GM21786 (cell line): ENCODE measurements around the gene CFAP221.

ENCODE experiments used
- ATAC-seq: cut with Tn5 transposase; IDR thresholded peaks from one replicate; pipeline ENCODE4 v1.9.1; 2021; ENCODE audit not compliant: unreplicated experiment

Gene CFAP221

DNA sequence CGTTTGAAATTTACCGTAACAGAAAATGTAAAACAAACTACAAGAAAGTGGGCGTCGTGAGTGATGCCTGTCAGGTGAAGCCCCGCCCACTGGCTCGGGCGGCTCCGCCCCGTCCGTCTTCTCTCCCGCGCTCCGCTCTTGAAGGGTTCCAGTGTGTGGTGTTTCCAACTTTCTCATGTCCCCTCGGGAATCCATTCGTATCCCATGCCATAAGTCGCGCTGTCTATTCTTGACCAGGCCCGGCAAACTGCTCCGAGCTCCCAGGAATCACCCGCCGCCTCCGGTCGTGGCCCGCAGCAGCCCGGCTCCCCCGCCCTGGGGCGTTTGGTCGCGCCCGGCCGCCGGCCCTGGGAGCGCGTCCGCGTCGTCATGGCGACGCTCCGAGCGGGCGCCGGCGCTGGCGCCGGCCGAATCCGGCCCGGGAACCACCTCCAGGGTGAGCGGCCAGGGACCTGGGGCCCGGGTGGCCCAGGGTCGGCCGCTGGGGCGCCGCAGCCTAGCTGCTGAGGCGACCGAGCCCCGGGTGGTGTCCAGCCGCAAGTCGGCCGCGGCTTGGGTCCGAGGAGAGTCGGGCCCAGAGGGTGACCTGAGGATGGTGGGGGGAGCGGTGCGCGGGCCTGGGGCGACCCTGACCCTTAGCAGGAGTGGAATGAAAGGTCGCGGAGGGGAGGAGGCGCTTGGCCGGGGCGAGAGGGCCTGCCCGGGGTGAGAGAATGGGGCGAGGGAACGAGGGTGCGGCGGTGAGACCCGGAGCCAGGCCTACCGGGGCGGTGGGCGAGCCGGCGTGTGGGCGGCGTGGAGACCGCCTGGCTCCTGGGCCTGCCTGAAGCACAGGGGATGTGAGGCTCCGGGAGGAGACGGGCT, at the start of gene CFAP221:
Gene CFAP221, plus strand, starts transcription at position 375 of the 864 bp plus-strand sequence. CDS start 1,683 bp downstream, outside the sequence.
- ATAC-seq, result peak; percentile 62

DNA sequence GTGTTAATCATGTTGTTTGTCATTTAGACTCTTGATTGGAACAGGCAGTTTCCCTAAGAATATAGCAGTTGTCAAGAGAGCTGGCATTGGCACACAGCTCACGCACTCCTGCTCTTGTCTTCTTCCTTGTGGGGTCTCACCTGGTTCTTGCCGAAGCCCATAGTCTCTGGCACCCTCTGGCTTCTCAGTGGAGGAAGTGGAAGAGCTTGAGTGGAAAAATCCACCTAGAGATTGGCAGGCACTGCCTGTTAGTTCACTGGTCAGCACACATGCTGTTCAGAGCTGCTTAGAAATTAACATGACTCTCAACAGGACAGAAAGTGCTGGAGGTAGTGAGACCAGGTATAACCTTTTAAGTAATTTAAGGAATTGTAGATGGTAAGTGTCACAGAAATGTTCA, 48.3 kb upstream of the CFAP221 start:
- no peak for ATAC-seq

DNA sequence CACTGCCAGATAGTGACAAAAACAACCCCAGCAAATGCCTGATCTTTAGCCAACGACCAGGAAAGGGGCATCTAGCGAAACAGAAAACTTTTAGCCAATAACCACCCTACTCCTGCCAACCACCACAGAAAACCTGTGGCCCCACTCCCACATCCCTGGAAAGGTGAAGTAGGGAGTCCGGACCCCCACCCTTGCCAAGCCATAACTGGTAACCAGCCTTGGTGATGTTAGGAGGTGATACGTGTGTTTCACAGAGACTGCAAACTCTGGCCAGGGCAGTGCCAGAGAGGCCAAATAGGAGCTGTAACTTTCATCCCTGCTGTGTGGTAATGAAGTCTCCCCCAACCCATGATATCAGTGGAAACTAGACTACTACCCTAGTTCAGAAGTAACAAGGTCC, 47.6 kb upstream of the CFAP221 start:
- no peak for ATAC-seq

DNA sequence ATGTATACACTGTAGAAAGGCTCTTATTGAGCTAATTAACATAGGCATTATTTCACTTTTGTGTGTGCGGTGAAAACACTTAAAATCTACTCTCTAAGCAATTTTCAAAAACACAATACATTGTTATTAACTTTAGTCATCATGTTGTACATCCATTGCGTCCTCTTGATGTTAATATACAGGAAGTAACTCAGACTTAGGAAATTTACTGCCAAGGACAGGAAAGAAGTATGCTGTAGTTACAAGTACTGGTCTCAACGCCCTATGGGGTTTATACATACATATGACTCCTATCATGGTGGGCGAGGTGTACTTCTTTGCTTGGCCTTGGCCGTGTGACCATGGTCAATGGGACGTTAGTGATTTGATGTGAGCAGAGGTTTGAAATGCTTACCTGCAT, 35.5 kb upstream of the CFAP221 start:
- no peak for ATAC-seq

DNA sequence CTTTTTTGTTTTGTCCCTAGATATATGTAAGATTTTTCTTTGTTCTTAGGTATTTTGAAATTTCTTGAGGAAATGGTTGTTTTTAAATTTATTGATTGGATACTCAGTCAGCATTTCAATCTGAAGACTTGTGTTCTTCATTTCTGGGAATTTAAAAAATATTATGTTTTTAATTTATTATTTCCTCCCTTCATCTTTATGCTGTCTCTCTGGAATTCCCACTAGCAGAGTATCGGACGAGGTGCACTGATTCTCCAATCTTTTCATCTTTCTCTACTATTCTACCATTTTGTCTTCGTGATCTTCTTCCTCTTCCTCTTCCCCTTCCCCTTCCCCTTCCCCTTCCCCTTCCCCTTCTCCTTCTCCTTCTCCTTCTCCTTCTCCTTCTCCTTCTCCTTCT, 32.3 kb upstream of the CFAP221 start:
- ATAC-seq, result no peak

DNA sequence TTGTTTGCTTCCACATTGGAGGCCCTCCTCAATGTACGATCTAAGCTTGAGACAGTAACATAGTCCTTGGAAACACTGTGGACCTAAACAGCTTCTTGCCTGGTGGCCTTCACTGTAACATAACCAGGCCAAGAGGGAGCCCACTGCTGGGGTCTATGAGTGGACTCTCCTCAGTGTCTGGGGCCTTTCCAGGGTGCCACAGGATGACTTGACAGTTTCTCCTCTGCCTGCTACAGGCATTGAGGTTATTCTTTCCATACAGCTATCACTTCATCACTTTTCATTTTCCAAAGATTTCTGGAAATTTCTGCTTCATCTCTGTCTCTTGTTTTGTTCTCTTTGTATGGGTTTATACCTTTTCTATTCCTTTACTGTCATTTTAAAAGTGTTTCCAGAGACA, 31.3 kb upstream of the CFAP221 start:
- no peak for ATAC-seq

DNA sequence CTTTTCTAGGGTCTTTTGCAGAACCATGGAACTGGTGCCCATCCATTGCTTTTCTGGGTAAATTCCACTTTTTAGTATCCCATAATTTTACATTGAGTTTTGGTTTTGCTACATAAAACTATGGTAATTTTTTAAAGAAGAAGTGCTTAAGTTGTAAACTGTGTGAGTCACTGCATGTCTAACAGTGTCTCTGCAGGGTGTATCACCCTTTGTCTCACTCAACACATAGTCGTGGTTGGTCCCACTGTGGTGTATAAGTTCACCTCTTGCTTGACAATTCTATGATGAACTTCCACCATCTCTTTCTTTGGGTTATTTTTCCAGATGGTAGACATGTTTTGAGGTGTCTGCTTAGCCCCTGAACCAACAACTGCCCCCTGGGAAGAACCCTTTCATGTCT, 30.4 kb upstream of the CFAP221 start:
- no peak for ATAC-seq

DNA sequence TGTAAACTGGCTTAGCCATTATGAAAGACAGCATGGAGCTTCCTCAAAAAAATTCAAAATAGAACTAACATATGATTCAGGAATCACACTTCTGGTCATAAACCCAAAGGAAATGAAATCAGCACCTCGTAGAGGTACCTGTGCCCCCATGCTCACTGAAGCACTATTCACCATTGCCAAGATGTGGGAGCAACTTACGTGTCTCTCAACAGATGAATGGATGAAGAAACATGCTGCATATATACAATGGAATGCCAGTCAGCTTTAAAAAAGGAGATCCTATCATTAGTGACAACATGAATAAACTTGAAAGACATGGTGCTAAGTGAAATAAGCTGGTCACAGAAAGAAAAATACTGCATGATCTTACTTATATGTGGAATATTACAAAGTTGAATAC, 28.1 kb upstream of the CFAP221 start:
- ATAC-seq, result no peak

DNA sequence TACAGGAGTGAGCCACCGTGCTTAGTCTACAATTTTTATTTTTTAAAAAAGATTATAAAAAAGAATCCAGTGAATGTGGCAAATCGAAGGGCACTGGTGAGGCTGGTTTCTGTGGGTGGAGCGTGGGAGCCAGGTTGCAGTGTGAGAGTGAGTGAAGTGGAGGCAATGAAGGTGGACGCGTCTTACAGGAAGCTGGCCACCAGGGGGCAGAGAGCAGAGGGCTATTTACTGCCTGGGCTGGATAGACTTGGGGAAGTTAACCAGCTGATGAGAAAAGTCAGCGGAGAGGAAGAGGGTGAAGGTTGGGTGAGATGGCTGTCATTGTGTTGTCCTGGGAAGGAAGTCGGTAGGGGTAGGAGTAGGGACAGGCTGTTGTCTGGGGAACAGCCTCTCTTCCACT, 26.8 kb upstream of the CFAP221 start:
- peak; percentile 89 for ATAC-seq

DNA sequence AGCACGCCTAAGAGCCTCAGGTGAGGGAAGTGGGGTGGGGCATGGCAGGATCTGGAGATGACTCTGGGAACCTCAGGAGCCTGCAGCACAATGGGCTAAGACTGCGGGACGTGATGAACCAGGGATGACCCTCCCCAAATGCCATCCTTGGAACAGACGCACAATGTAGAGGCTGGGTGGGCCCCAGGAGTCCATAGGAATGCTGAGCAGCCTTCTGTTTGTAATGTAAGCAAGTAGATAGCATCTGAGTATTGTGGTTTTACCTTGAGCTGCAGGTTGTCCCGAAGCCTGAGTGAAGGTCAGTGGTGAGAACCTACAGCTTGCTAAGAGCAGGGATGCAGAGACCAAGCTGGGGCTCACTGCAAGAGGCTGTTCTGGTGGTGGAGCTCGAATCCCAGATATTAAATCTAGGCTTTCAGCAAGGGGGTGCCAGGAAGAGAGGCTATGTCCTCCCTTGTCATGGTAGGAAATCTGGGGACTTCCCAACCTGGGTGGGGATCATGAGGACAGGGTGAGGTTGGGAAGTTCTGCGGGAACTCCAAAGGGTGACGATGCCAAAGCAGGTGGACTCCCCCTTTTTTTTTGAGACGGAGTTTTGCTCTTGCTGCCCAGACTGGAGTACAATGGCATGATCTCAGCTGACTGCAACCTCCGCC, 25.7 kb upstream of the CFAP221 start:
- no peak for ATAC-seq

DNA sequence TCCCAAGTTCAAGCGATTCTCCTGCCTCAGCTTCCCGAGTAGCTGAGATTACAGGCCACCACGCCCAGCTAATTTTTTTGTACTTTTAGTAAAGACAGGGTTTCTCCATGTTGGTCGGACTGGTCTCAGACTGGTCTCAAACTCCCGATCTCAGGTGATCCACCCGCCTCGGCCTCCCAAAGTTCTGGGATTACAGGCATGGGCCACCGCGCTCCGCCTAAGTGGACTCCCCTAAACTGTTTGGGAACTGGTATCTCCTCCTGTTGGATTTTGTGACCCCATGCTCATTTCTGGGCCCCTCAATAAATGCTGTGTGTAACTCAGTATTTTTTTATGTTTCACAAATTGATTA, 25.2 kb upstream of the CFAP221 start:
- no peak for ATAC-seq

DNA sequence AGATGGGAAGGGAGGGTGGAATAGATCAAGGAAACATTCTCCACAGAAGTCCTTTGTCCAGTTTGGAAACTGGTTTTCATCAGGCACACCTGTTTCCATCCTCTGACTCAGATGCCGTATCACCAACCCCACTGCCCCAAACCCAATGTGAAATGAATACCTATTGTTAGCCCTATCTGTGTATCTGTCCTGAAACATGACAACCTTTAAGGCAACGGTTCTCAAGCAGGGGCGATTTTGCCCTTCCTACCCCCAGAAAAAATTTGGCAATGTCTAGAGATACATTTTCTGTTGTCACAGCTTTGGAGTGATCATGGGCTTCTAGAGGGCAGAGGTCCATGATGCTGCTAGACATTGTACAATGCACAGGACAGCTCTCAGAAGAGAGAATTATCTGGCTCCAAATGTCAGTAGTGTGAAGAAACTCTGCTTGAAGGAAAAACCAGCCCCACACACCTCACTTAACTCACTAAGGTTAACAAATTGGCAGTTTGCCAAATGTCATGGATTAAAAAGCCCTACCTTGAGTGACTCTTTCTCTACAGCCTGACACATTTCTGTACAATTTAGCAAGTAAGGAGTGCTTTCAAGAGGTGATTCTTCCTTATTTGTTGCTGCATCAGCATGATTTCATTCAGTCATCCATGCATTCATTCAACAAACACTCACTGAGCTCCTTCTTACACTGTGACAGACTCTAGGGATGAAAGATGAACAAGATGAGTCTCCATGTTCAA, 23.4 kb upstream of the CFAP221 start:
- ATAC-seq, result no peak

DNA sequence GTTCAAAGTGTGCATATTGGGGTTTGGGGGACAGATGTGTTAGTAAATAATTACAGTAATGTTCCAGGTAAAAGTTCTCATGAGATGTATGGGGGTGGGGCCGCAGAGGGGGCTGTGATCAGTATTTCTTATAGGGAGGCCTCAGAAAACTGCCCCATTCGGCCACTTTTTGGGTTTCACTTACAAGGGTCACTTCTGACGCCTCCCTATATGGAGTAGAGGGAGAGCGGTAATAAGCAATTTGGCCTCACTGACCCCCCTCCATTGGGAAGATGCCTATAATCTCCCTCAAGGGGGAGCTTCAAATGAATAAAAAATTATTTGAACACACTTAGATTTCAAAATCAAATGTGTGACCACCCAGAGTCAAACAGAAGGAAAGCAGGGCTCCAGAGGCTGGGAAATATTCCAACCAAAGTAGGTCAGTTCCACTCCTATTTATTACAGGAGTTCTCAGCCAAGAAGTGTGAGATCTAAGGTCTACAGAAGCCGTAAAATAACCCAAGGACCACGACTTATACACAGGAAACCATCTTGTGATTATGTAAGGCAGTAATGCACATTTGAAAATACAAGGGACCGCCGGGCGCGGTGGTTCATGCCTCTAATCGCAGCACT, 22.7 kb upstream of the CFAP221 start:
- ATAC-seq, result no peak

DNA sequence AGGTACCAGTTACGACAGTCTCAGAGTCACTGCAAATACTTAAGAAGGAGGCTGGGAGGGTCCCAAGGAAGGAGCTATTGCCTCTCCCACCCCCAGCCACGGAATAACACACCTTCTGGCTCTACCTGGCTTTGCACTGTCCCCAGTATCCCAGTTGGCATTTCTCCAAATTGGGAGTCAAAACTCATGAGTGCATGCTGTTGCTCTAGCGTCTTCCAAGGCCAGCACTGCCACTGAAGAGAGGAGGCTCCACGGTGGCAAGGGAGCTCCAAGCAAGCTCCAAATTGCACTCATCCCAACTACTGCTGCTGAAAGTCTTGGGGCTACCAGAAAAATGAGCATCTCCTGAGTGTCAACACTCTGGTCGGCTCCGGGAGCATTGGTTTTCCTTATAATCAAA, 21.6 kb upstream of the CFAP221 start:
- ATAC-seq, result no peak

DNA sequence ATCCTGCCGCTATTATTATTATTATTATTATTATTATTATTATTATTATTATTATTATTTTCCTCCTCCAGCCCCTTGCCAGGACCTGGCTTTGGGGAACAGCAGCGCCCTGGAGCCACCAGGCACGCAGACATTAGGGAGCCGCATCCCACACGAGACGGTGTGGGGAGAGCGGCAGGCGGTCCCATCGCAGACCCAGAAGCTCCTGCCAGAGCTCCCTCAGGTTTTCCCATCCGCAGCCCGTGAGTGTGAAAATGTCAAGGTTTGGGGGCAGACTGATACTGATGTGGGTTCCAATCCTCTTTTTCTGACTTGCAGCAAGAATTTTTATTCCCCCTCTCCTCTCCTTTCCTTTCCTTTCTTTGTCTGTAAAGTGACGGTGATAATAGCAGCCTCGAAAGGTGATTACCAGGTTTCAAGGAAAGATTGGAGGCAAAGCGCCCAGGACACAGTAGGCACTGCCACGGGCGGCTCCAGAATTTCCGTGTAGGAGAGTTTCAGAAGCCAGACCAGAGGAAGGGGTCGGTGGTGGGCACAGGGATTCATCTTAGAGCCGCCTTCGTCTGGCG, 20.8 kb upstream of the CFAP221 start:
- no peak for ATAC-seq

DNA sequence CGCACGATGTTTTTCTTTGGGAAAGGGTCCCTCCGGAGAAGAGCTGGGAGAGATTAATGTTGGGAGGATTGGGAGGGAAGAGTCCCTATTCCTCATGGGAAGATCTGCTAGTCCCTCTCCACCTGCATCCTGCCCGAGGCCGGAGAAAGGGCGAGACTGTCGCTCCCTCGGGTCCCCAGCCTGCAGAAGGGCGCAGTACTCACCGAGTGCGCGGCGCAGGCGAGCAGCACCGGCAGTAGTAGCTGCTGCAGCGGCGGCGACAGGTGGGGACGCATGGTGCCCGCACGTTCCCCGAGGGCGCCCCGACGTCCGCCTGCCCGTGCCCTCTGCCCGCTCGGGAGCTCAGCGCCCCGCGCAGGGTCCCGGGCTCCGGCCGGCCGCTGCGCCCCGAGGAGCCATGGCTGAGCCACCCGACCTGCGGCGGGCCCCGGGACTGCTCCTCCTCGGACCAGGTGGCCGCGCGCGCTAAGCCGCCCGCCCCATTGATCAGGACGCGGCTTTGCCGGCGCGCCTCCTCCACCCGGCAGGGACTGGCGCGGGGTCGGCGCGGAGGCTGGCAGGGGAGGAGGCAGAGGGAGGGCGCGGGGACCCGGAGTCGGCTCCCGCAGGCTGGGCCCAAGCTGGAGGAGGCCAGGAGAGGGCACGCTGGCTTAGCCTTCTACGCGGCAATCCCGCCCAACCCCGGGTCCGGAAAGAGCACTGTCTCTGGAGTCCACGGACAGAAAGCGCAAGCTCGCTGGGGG, 20.1 kb upstream of the CFAP221 start, which contains the start of gene SCTR:
Gene SCTR, minus strand, starts transcription at position 532 of the 743 bp plus-strand sequence. Its CDS starts 257 bp downstream, at position 275.
- ATAC-seq, result no peak

DNA sequence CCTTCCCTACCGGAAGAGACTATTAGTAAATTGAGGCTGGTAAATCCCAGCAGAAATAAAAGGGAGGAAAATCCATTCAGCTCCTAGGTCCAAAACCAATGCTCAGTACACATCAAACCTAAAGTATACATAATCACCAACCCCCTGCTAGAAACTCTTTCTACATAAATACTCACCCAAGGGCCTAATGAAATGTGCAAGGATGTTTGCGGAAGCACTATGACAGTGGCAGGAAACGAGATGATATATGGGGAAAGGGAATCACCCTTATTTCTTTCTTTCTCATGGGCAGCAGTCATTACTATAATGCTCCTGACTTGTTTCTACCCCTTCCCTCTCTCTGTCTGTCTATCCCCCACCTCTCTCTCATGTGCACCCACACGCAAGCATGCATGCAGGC, 18.6 kb upstream of the CFAP221 start:
- no peak for ATAC-seq

DNA sequence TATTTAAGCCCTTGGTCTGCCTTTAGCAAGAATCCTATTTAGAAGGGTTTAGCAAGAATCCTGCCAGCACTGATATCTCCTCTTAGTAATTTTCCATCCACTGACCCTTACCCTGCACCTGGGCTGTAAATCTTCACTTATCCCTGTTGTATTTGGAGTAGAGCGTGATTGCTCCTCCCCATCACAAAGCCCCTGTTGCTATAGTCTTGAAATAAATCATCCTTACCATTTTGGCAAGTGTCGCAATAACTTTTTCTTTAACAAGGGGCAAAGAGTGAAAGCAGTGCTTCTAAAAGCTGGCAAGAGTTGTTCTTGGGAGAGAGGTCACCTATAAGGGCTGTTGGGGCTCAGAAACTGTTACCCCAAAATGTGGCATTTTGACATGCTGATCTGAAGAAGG, 16.2 kb upstream of the CFAP221 start:
- no peak for ATAC-seq

DNA sequence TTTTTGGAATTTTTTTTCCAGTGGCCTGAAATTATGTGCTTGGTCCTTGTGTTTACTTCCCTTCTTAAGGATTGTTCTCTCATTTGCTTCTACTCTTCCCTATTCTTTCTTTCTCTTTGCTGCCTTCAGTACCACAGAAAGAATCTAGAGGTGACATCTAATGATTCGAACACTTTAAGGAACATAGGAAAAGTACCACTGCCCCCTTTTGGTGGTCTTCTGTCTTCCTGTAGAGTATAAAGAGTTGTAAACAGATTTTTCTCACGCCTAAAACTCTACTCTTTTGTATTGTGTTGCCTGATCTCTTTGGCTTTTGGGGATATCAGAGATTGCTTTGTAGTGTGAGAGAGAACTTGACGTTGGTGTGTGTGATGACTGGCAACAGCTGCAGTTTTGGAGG, 13.0 kb upstream of the CFAP221 start:
- ATAC-seq, result no peak

DNA sequence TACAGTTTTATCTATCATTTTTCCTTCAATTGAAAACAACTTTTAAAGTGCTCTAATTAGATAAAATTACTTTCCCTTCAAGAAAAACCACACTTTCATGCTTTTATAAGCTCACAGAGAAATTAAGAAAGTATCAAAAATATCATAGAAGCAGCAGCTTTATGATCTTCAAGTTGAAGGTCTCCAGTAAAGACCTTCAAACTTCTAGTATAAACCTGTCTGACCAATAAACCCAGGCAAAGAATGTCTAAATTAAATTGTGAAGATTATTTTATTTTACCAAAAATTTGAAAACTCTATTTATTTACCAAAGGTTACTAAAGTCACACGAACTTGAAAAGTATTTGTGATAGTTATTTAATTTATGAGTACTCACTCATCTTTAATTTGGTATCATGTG, 10.7 kb upstream of the CFAP221 start:
- ATAC-seq, result no peak
